ENCODE data around the gene LRP1-AS.

Gene LRP1-AS

GRCh38 chr12:57095440-57095839 lies 52.0 kb downstream of the LRP1-AS start:
- DNase-seq = no peak
